ENCODE data around the gene THBS3.

DNA sequence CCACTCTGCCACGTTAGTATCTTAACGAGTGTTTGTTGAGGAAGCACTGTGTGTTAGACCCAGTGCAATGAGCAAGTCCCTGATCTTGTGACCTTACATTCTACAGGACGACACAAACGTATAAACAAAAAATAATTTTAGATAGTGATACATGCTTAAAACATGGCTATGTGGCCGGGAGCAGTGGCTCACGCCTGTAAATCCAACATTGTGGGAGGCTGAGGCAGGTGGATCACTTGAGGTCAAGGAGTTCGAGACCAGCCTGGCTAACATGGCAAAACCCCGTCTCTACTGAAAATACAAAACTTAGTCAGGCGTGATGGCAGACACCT lies 20.4 kb upstream of the THBS3 start:
- no peak for TF ChIP-seq GATA2 (IDR thresholded peaks at IDR 0.05; ENCODE audit: low read depth, low read length)
- TF ChIP-seq GATA3 (IDR thresholded peaks at IDR 0.05; ENCODE audit: low read depth, low read length) = no peak
